HAP-1 (cell line): ENCODE results near the gene FER.

Experiments
- DNase-seq, 2 experiments: peaks; one replicate each; pipeline ENCODE4 v3.0.0-alpha.2; 2016 to 2020; ENCODE audit warnings: low spot score in 2 of 2
- H3K27me3 ChIP-seq: fragments of 250-450 bp; sonication (Bioruptor Pico); 2 replicates; pipeline ENCODE4 v1.5.1; 2020; ENCODE audit warnings: low read depth, mild to moderate bottlenecking, moderate library complexity
- H3K36me3 ChIP-seq: fragments of 250-450 bp; sonication (Bioruptor Pico); replicated peaks from 2 replicates; pipeline ENCODE4 v1.5.1; 2020; ENCODE audit warnings: mild to moderate bottlenecking
- H3K4me1 ChIP-seq: fragments of 250-450 bp; sonication (Bioruptor Pico); 2 replicates; pipeline ENCODE4 v1.5.1; 2020; ENCODE audit warnings: mild to moderate bottlenecking
- H3K4me3 ChIP-seq: fragments of 250-450 bp; sonication (Bioruptor Pico); 2 replicates; pipeline ENCODE4 v1.5.1; 2020; ENCODE audit warnings: mild to moderate bottlenecking, moderate library complexity
- H3K9me3 ChIP-seq: fragments of 250-450 bp; sonication (Bioruptor Pico); 2 replicates; pipeline ENCODE4 v1.5.1; 2020; ENCODE audit warnings: mild to moderate bottlenecking, moderate library complexity
- in situ Hi-C: fragments of 300-500 bp; cut with MboI; formaldehyde crosslinking; loops from 3 replicates; pipeline ENCODE4 v1.14.3; 2020; ENCODE audit warnings: low sequenced_read_pairs, inconsistent platforms, mixed read lengths

The FER gene

DNA sequence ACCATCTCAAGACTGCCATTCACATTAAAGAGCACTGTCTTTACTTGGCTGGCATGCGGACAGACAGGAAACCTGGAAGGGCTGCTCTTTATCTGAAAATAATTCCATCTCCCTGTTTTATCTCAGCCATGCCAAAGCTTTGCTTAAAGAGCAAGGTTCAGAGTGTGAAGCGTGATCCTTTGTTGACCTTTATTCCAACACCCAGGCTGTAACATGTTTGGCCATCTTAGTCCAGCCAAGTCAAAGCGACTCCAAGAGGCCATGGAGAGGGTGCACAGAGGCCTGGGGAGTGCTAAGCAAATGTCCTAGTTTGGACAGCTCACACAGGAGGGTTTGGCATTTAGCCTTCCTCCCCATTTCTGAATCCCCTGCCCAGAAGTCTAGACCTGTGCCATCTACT lies 467.3 kb downstream of the FER start:
- H3K9me3 ChIP-seq: no peaks in the 10 kb centered on the region
- in situ Hi-C loops: no loop called here
- no peaks in the 10 kb centered on the region for H3K27me3 ChIP-seq
- no peaks in the 10 kb centered on the region for H3K4me1 ChIP-seq
- no peaks in the 10 kb centered on the region for H3K36me3 ChIP-seq
- H3K4me3 ChIP-seq: no peak overlapping the region
- no peak for DNase-seq

GRCh38 chr5:109218818-109219217 lies 471.1 kb downstream of the FER start:
- in situ Hi-C loops: no loop called here
- DNase-seq: no peak
- Histone ChIP-seq H3K9me3 (no peaks in the 10 kb centered on the region), H3K4me1 (no peaks in the 10 kb centered on the region), H3K27me3 (no peaks in the 10 kb centered on the region), H3K36me3 (no peaks in the 10 kb centered on the region), H3K4me3 (no peak overlapping the region)

DNA sequence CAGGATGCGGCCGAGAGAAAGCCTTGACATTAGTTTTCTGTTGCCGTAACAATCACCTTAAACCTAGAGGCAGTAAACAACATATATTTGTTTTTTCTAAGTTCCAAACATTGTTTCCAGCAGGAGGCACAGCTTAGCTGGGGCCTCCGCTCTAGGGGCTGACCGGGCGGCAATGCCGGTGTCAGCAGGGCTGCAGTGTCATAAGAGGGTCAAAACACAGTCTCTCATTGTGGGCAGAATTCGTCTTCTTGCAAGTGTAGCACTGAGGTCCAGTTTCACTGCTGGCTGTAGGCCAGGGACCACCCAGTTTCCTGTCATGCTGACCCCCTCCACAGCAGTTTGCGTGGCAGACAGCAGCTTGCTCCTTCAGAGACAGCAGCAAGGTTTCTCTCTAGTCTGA lies 475.8 kb downstream of the FER start:
- Histone ChIP-seq H3K4me1 (no peaks in the 10 kb centered on the region), H3K27me3 (no peaks in the 10 kb centered on the region), H3K4me3 (no peak overlapping the region), H3K9me3 (no peaks in the 10 kb centered on the region), H3K36me3 (no peaks in the 10 kb centered on the region)
- DNase-seq: no peak
- in situ Hi-C loops: no loop called here

DNA sequence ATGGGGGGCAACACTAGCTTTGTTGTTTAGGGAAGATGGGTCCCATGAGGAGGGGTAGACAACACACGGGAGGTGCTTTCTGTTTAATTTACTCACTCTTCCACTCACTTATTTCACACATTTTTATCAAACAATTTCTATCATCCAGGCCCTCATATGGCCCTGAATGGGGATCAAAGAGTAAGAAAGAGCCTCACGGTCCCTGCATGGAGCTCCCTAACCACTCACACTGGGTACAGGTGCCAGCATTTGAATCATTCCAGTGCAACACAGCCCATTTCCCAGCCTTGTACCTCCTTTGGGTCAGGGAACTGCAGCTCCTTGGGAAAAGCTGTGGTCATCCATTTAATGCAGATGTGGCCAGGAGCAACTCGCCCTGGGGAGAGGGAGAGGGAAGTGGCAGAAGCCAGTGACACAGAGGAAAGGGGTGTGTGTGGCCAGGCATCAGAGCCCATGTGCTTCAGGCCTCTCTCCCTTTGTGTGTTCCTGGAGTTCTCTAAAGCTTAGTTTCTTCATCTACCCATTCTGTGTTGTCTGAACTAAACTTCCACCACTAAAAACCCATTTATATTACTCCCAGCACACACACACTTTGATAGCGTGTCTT lies 476.7 kb downstream of the FER start:
- in situ Hi-C loops: no loop called here
- Histone ChIP-seq H3K9me3 (no peaks in the 10 kb centered on the region), H3K36me3 (no peaks in the 10 kb centered on the region), H3K4me1 (no peaks in the 10 kb centered on the region), H3K27me3 (no peaks in the 10 kb centered on the region), H3K4me3 (no peak overlapping the region)
- DNase-seq: no peak

GRCh38 chr5:109225716-109226625 lies 478.3 kb downstream of the FER start:
- Histone ChIP-seq H3K4me1 (no peaks in the 10 kb centered on the region), H3K27me3 (no peaks in the 10 kb centered on the region), H3K9me3 (no peaks in the 10 kb centered on the region), H3K4me3 (no peak overlapping the region), H3K36me3 (no peaks in the 10 kb centered on the region)
- DNase-seq: no peak
- in situ Hi-C loops: no loop called here

DNA sequence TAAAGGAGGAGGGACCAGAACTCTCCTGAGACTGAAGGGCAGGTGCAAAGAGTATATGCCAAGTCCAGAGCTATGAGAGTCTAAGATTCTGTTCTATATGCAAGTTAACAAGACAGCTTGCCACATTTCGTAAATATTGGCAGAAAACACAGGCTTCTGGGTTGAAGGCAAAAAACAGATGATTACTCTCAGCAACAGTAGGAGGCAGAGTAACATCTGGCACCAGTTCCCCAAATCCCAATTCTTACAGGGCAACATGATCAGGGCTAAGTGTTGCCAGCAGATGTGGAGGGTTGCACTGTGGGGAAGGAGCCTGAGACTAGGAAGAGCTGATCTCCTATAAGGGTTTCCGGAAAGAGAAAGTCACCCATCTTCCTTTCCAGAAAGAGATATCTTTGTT lies 482.7 kb downstream of the FER start:
- in situ Hi-C loops: no loop called here
- Histone ChIP-seq H3K36me3 (no peaks in the 10 kb centered on the region), H3K4me1 (no peaks in the 10 kb centered on the region), H3K4me3 (no peak overlapping the region), H3K9me3 (no peaks in the 10 kb centered on the region), H3K27me3 (no peaks in the 10 kb centered on the region)
- DNase-seq: no peak

DNA sequence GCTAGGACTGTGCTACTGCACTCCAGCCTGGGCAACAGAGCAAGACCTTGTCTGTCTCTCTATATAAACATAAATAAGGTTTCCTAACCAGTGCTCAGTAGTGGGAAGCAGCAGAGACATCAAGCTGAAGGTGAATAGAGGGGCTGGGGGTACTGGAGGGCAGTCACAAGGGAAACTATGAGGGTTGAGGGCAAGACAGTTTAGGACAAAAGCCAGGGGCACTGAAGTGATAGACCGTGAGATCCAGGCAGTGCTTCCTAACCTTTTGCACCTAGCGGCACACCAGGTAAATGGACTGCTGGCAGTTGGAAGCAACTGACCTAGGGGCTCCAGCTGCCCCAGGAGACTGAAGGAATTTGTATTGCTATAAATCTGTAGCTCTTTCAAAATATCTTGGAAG lies 483.6 kb downstream of the FER start:
- no peak for DNase-seq
- Histone ChIP-seq H3K27me3 (no peaks in the 10 kb centered on the region), H3K9me3 (no peaks in the 10 kb centered on the region), H3K4me3 (no peak overlapping the region), H3K36me3 (no peaks in the 10 kb centered on the region), H3K4me1 (no peaks in the 10 kb centered on the region; the same call in 1 of the 2 replicates)
- in situ Hi-C loops: no loop called here

DNA sequence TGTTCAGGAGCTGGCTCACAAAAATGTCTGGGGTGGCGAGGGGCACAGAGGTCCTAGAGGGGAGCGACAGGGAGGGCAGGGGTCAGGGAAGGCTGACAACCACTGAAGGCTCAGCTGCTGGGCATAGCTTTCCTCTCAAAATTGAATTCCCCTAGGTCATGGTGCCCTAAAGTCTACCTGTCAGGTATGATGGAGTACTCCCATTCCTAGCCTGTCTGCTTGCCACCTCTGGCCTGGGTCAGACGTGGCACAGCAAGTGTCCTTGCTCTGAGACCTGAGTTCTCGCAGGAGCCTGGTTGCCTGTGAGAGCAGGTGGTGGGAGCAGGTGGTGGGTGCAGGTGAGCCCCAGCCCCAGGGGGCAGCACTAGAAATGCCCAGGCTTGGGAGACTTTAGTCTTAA lies 486.7 kb downstream of the FER start:
- no peaks in the 10 kb centered on the region; the same call in 1 of the 2 replicates for H3K4me1 ChIP-seq

DNA sequence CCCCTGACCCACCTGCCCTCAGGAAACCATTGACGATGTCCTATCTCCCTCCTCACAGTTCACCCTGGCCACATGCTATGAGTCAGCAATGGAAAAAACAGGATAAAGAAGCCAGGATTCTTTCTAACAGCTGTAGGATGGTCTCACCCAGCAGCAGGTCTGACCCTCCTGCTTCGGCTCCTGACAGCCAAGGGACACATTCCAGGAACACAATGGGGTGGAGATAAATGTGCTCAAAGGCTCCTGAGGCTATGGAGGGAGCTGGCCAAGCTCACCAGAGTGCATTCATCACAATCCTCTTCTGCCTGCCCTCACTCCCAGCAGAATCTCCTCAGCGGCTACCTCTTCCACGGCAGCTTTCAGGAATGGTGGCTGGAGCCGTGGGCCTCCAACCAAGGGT lies 491.8 kb downstream of the FER start:
- Histone ChIP-seq H3K9me3 (no peaks in the 10 kb centered on the region), H3K4me3 (no peak overlapping the region), H3K36me3 (no peaks in the 10 kb centered on the region), H3K27me3 (no peaks in the 10 kb centered on the region), H3K4me1 (no peaks in the 10 kb centered on the region; the same call in 1 of the 2 replicates)
- in situ Hi-C loops: no loop called here
- DNase-seq: no peak

More for the DNA sequence above, 486.7 kb downstream of the FER start:
- no peaks in the 10 kb centered on the region for H3K9me3 ChIP-seq
- H3K27me3 ChIP-seq: no peaks in the 10 kb centered on the region
- H3K36me3 ChIP-seq: no peaks in the 10 kb centered on the region
- DNase-seq: no peak
- no peak overlapping the region for H3K4me3 ChIP-seq
- in situ Hi-C loops: no loop called here

- in situ Hi-C loops: no loop called here
- Histone ChIP-seq H3K4me3 (no peak overlapping the region), H3K9me3 (peaks cover 4% of the 10 kb centered on the region; the same call in 1 of the 2 replicates), H3K27me3 (no peaks in the 10 kb centered on the region), H3K4me1 (no peaks in the 10 kb centered on the region), H3K36me3 (no peaks in the 10 kb centered on the region)
- DNase-seq: no peak
These were observed 494.8 kb downstream of the FER start for GRCh38 chr5:109242518-109242917.

- Histone ChIP-seq H3K9me3 (peaks cover 4% of the 10 kb centered on the region; the same call in 1 of the 2 replicates), H3K27me3 (no peaks in the 10 kb centered on the region), H3K36me3 (no peaks in the 10 kb centered on the region), H3K4me3 (no peak overlapping the region), H3K4me1 (no peaks in the 10 kb centered on the region)
- DNase-seq: no peak
- in situ Hi-C loops: no loop called here
These were observed 498.7 kb downstream of the FER start for GRCh38 chr5:109246395-109246794.
